Fibroblast of skin of right quadriceps (primary cell): Measurements from ENCODE around the gene RASSF1.
A peak's percentile ranks its signal among the peaks of the same experiment; 100 is the strongest.

Source experiments
- DNase-seq: peaks from one replicate; pipeline ENCODE4 v3.0.0-alpha.2; 2013

RASSF1 gene

DNA sequence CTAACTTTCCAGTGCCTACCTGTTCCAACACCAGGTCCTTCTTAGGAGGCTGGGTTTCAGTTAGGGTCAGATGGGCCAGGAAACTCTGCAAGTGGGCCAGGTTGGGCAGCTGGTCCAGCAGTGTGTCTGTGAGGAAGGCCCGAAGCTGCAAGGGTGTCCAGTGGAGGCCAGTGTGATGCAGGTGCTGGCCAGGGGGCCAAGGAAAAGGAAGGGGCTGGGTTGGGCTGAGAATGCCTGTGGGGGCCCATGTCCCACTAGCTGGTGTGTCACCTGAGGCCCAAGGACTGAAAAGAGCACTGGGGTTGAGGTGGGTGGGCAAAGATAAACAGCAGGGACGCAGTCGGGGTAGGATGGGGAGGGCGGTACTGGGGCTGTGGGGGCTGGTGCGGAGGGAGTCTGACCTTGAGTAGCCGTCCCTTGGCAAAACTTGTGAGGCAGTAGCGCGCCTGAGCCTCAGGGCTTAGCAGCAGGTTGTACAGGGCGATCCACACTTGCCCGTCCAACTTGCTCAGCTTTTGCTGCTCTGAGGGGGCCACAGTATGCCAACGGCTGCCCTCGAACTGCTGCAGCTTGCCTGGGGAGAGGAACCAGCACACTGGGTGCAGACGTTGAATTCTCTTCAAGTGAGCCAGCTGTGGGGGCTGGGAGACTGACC lies 1.5 kb upstream of the RASSF1 start:
- no peak for DNase-seq

DNA sequence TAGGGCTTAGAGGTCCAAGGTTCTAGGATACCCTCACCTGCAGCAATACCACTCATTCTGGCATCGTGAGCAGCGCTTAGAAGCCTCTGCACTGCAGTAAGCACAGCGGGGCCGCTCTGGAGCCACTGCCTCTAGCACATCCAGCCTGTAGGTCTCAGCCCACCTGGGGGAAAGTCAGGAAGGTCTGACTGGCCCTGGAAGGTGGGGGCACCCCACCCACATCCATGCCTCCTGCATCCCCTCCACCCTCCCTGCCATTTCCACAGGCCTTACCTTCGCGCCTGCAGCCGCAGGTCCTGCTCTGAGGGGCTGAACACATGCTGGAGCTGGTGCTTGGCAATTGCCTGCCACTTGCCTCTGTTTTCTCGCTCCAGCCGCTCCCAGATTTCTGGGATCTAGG lies 901 bp upstream of the RASSF1 start:
- DNase-seq, result no peak

DNA sequence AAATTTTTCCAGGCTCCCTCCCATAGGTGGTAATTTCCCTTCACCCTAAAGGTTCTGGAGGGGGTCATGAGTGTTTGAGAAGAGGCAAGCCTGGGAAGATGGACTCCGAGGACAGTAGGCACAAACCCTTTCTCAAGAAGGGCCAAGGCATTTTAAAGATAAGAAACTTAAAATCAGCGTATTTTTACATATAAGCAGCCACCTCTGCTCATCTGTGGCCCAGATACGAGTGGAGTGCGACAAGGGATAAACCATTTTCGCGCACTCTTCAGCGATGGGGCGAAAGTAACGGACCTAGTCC lies 539 bp downstream of the RASSF1 start:
- DNase-seq, result no peak

DNA sequence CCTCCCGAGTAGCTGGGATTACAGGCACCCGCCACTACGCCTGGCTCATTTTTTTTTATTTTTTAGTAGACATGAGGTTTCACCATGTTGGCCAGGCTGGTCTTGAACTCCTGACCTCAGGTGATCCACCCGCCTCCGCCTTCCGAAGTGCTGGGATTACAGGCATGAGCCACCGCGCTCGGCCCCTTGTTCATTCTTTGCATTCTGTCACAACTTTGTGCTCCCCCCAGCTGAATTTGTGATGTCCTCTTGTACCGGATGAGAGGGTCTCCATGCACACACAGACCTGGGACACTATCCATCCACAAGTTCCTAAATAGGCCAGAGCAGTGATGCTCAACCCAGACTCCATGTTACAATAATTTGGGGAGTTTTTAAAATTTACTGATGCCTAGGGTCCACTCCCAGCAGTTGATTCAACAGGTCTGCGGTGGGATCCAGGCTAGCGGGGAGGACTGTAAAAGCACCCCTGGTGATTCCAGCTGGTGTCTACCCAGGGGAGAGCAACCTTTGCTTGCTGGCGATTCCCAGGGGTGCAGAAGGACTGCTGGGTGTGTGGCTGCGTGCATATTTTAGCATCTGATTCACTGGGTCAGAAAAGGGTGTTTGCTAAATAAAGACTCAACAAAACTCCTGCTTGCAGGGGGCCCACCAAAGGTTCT lies 1.0 kb downstream of the RASSF1 start:
- peak; percentile 66 for DNase-seq

DNA sequence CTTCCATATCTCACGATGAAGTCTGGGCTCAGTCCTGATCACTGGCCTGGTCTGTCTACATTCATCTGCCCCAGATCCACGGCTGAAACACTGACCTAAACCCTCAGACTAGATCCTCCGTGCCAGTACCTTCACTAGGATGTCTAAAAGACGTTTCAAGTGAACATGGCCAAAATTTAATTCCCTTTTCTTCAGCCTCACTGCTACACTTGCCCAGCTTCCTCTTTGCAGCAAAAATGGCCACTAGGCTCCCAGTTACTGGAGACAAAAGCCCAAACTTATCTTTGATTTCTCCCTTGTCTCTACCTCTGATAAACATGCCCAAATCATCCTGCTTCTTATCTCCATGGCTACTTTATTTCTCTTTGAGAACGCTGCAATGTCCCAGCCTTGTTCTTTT lies 1.7 kb downstream of the RASSF1 start:
- no peak for DNase-seq

DNA sequence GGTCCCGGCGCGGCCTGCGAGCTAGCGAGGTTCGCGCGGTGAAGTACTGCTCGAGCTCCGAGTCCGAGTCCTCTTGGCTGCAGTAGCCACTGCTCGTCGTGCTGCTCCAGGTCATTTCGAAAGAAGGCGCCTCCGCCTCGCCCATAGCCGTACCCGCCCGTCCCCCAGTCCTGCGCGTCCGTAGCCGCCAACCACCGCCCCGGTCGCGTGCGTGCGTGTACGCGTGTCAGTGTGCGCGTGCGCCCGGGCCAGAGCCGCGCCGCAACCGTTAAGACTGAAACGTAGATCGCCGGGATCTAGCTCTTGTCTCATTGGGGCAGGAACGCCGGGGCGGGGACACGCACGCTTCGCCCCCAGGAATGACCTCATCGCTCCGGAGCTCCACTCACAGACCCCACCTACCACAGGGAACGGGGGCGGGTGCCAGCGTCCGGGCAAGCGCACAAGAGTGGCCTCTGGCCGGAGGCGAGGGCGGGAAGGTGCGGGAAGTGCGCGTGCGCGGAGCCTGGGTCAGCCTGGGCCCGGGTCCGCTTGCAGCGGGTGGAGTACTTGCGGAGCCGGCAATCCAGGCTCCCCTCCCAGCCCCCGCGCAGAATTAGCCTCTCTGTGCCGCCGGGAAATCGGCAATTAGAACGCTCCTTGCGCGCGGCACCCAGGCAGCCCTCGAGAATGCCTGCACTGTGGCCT lies 3.3 kb downstream of the RASSF1 start:
- DNase-seq, result peak; percentile 99

DNA sequence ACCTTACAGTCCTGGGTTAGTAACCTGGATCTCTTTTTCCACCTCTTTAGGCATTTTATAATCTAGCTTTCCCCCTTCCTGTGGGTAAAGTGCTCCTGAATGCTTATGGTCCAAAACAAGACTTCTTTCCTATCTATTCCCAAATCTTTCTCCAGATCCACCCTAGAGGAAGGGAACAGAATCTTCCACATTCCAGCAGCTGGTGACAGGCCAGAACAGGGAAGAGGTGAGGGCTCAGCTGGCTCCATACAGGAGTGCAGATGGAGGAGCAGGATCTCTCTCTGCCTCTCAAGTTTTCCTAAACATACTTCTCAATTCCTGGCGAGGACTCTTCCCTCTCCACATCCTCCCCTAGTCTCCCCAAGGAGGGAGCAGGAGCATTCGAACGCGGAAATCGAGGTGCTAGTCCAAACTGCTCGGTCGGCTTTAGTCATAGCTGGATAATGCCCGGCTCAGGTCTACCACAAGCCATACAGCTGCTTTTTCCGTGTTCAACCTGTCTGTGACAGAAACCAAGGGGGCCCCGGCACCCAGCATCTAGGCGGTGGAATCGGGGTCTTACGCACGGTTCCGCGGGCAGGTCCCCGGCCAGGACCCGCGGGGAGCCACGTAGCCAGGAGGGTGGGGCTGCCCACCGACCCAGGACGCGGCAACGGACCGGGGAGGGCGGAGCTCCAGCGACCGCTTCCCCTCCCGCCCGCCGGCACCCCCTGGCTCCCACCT lies 4.0 kb downstream of the RASSF1 start:
- peak; percentile 12 for DNase-seq

DNA sequence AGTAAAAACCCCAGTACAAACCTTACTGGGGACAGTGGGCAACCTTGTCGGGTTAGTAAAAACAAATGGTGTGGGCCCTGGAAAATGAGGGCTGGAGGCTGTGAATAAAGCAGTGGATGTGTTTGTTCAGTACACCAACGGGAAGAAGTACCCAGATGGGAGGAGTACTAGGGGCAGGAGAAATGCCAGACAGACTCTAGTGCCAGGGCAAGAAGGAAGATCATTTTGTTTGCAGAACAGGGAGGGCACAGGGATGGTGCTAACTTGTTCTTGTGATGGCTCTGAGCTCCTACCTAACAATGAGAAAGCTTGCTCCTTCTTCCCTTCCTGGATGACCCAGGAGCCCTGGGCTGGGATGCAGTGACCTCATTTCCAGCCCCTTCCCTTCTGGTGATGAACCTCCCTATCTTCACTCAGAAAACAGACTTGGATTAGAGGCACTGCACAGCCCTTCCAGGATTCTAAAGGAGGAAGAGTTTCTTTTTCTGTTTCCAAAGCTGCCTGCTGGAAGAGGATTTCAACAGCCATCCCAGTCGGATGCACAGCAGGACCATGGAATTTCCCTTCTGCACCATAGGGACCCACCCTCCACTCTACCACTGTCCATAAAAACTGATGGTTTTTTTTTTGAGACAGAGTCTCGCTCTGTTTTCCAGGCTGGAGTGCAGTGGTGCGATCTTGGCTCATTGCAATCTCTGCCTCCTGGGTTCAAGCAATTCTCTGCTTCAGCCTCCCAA lies 6.1 kb downstream of the RASSF1 start:
- DNase-seq, result no peak

DNA sequence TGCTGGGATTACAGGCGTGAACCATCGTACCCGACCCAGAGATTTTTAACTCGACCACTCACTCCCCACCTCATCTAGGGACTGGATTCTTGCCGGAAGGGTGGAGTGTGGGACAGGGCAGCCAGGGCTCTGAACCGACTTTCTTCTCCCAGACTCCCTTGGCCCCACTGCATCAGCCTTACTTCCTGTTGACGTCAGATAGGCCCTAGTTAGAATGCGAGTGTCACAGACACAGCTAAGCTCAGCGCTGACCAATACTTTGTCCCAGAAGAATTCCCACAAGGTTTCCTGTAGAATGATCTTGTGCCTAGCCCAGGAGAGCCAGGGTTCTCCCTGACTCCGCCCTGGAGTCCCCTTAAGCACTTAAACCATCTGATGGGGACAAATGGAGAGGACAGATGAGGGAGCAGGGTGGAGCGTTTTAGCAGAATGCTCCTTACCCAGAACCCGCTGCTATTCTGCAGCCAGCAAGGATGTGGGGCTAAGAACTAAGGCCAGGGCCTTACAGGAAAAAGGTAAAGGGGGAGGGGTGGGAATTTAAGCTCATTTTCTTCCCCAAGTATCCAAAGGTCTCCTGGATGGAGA lies 6.8 kb downstream of the RASSF1 start:
- DNase-seq, result peak; percentile 41

DNA sequence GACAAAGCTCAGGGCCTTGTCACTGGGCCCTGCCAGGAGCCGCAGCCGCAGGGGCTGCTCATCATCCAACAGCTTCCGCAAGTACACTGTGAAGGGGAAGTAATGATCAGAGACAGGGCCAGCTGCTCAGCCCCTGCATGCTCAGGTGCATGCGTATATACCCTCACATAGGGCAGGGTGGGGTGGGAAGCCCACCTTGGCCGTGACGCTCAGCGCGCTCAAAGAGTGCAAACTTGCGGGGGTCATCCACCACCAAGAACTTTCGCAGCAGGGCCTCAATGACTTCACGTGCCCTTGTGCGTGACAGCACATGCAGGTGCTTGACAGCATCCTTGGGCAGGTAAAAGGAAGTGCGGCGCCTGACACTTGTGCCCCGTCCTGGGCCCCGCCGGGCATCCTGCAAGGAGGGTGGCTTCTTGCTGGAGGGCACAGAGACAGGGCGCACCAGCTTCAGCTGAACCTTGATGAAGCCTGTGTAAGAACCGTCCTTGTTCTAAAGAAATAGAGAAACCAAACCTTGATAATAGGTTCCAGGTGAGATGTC lies 9.2 kb downstream of the RASSF1 start:
- DNase-seq, result no peak

DNA sequence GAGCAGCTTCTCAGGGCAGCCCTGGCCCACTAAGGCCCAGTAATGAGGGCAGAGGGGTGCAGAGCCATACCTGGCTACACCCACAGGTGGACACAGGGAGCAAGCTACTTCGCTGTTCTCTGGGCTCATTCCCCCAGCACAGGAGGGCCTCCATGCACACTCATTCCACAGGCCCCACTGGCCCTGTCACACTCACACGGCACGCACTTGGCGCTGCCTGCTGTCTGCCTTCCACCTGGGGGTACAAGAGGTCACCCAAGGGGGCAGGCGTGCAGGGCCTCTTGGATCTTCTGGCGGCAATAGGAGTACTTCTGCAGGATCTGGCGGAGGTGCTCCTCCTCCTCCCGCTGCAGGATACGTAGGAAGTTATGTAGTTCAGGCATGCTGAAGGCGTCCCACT lies 10.3 kb downstream of the RASSF1 start:
- DNase-seq, result no peak

DNA sequence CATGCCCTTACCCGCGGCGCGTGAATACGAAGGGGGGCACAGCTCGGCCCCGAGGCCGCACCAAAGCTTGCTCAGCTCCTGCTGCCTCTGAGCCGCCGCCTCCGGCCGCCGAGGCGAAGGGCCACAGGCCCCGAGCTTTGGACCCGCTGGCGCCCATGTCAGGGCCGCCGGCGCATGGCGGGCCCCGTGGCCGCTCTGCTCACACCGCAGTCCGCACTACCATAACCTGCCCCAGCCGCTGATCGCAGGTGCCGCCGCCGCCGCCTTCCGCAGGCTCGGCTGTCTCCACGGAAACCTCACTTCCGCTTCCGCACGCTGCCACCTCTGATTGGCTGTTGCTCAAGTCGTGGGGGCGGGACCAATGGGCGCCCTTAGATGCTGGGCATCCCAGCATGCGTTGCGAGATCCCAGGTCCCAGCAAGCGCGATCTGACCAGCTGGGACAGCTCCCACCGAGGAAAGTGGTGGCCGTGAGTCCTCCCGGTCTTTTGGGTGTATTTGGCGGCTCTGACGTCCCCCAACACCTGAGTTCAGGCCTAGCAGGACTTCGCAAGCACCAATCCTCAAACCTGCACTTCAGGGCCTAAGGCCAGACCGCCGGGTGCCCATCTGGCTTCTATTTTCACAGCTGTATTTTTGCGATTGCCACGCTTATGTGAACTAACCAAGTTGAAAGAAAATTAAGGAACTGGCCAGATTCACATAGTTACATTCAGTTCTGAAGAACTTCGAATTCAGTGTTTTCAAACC lies 12.5 kb downstream of the RASSF1 start, which contains the start of gene TUSC2:
TUSC2 (minus strand) TSS at position 281 of the 749 bp plus-strand sequence; CDS start at position 157, 124 bp downstream.
- DNase-seq, result peak; percentile 93

DNA sequence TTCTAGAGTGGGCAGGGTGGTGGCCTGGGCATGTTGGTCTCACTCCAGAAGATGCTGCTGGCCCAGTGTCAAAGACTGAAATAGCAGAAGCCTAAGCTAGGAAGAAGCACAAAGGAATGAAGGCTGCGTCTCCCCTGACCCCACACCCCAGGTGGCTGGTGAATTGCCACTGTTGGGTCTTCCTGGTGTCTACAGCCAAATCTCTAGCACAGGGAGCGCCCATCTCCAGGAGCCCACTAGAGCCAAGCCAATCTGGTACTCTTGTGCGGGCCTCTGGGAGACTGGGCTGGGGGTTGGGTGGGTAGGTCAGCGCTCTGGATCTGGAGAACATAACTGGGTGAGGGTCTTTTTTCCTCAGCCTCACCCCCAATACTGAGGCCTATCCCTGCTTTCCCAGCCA lies 13.5 kb downstream of the RASSF1 start:
- no peak for DNase-seq

DNA sequence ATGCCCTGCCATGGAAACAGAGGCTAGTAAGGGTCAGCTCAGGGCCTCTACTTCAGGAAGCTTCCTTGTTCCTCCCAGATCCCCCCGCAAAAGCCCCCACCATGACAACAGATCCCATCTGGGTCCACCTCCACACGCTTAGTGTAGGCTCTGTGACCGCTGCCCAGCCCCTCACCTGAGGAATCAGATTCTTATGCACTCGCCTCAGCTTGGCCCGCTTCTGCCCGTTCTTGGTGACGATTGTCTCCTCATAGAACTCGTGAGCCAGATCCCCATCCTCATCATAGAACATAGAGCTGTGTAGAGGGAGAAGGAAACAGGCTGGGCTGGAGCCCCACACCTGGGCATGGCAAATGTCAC lies 14.5 kb downstream of the RASSF1 start:
- DNase-seq, result no peak

DNA sequence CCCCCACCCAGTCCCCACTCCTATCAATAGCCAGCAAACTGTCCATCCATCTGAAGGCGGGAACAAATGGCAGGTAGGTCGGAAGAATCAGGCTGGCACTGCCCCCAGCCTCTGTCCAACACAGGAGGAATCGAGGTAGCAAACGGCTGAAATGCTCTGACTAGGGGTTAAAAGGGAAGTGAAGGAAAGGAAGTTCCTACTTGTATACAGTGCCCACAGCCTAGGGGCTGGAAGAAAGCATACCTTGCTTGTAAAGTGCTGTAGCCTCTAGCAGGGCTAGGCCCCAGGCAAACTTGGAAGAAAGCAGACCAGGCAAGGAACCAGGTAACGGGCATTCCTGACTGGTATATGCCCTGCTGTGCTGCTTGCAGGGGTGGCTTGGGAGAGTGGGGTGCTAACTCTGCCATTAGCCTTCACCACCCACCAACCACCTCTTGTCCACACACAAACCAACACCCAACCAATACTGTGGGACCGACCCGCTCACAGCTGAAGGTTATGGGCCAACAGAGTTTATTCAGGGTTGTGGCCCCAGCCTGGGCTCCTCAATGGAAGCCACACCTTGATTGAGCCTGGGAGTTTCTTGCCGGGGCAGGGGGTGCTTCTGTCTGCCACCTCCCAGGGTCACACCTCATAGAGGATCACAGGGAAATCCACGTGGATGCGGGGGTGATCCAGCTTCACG lies 15.0 kb downstream of the RASSF1 start:
- DNase-seq, result no peak

DNA sequence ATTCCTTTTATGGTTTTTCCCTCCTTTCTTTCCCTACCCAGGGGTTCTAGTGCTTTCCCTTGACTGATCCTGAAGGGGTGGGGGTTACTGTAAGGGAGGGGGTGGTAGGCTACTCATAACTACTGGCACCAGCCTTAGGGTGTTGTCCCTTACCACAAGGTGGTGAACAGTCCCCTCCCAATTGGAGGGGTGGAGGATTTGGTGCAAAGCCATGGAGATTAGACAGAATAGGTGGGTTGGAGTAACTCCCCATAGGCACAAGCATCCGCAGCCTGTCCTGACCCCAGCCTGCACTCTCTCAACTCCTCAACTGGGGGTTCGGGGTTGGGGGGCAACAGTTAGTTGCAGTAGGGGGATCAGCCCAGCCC lies 15.5 kb downstream of the RASSF1 start:
- DNase-seq, result no peak

DNA sequence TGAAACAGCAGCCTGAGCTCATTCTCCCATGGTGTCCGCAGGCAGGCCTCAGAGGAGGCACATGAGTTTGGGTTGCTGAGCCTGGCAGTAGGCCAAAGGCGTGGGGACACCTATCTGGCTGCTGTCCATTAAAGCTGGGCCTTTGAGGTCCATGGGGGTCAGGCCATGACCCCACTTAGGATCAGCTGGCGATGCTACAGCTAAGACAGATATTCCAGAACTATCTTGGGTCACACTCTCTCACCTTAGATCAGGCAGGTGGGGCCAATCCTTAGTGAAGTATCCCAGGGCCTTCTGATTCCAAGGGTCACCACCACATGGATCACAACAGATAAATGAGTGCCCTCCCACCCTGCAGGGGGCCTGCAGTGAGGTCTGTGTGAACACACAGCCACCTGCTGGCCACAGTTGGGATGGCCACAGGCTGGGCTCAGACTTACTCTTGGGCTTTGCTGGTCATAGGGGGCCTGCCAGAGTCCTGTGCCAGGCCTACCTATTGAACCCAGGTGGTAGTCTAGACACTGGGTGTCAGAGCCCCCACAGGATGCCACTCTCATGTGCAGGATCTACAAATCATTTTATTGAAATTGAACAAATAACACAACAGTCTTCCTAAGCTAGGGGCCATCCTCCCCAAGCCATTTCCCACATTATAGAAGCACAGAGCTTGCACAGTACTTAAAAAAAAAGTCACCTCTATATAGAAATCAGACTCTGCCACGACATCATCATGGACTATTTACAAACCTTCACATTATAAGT lies 16.1 kb downstream of the RASSF1 start:
- DNase-seq, result peak; percentile 57

DNA sequence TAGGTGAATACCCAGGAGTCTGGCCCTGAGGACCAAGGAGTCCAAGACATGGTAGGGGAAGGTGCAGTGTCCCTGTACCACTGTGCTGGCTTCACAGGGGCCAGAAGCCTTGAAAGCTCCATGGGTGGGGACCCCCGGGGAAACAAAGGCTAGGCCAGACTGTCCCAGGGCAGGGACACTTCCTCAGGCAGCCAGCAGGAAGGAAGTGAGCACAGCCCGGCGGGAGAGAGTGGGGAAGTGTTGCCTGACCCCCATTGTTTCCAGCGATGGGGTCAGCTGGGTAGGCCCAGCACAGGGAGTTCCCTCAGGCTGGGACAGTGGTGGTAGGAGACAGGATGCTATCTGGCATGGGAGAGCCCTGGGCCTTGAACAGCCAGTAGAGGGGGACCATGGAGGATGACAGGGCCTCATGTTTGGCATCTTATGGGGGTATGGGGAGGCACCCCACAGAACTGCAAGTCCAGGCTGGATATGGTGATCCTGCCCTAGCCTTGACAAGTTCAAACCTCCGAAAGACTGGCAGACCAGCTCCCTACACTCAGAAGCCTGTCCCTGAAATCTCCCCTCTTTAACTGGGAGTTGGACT lies 16.9 kb downstream of the RASSF1 start:
- no peak for DNase-seq

DNA sequence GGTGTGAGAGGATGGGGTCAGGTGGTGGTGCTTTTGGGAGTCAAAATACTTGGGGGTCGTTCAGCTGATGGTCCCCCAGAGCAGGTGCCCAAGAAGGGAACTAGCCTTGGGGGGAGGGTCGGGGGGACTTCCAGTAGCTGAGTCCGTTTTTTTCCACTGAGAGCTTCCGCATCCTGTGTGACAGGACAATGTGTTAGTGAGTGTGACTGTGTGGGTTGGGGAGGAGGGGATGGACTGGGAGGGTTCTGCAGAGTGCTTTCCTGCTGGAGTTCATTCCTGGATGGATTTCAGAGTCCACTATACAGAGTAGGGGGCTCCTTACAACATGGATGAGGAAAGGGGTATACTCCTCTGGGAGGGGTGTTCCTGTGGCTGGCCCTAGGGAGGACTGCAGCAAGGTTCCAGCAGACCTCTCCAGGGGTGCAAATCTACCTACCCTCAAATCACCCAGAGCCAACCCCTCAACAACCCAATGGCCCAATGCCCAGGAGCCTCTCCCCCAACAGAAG lies 17.5 kb downstream of the RASSF1 start:
- DNase-seq, result no peak
